Activated CD8-positive, alpha-beta memory T cell treated with anti-CD3 and anti-CD28 coated beads, Interleukin-2, amount 50 U/mL, for 48 hours (primary cell): ENCODE data around the gene SCGB1C1.

Source experiments
- DNase-seq: peaks from one replicate; pipeline ENCODE4 v3.0.0-alpha.2; 2020

The SCGB1C1 gene

GRCh38 chr11:205221-206001 is 12.5 kb downstream of the SCGB1C1 start:
- DNase-seq: peak; percentile 48

DNA sequence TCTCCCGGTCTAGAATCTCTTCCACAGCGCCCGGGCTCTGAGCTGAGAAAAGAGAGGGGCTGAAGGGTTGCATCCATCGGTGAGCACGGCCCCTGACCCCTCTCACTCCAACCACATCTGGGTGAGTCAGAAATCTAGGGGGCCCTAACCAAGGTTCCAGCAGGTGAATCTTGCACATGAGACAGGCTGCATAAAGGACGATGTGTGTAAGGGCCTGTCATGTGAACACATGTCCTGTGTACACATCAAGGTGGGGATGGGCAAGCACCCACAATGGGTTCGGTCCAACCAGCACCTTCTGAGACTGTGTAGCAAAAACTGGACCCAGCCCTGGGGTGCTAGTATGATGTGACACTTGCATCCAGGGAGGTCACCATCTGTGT is 13.1 kb downstream of the SCGB1C1 start:
- DNase-seq: peak; percentile 50

DNA sequence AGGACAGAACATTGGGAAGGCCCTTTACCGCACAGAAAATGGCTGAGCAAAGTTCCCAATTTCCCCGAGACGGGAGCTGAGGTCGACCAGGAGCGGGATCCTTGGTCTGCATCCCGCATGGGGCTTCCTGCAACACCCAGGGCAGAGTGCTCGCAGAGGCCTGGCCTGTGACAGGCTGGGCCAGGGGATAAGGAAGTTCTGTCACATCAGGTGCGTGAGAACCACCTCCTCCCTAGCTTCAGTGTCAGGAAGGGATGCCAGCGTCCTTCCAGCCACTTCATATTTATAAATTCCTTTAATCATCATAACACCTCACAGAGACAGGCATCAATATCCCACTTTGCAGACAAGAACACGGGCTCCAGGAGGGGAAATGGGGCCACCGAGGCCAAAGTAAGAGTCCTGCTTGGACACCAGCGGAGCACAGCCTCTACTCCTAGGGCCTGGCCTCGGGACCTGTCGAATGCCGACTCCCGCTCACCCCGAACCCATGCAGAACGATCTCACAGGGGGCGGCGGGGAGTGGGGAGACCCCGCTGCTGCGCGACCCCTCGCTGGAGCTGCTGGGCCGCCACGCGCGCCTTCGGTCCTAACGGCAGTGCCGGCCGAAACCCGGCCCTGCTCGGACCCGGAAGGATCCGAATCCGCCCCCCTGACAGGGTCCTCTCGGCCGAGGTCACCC is 13.8 kb downstream of the SCGB1C1 start:
- DNase-seq: peak; percentile 62

DNA sequence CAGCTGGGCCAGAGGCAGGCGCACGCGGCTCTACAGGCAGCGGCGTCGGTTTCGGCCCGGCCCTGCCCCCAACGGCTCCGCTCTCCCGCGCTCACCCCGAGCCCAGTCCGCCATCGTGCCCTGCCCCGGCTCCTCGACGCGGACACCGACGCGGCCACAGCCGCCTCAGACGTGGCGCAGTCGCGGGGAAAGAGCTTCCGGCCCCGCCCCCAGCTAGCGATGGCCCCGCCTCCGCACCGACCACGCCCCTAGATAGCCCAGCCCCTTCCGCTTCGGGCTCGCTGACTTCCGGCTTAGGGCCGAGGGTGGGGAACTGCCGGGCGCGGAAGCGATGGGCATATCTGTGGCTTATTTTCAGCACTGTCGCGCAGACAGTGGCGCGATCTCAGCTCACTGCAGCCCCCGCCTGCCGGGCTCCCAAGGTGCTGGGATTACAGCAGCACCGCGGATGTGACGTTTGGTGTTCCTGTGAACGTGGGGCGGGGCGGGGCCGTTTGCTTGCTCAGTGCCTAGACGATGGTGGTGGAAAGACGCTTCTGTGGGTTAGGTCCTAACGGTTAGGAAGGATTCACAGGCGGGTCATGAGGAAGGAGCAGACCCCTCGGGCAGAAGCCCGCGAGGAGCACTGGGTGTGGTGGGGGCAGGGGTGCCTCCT is 14.5 kb downstream of the SCGB1C1 start, which contains the start of the genes BET1L and RIC8A:
BET1L (minus strand) TSS at position 192 of the 655 bp plus-strand sequence; CDS start at position 114, 78 bp downstream.
RIC8A (plus strand) TSS at position 501 of the 655 bp plus-strand sequence. CDS start 1,147 bp downstream, outside the sequence.
- DNase-seq: peak; percentile 98

DNA sequence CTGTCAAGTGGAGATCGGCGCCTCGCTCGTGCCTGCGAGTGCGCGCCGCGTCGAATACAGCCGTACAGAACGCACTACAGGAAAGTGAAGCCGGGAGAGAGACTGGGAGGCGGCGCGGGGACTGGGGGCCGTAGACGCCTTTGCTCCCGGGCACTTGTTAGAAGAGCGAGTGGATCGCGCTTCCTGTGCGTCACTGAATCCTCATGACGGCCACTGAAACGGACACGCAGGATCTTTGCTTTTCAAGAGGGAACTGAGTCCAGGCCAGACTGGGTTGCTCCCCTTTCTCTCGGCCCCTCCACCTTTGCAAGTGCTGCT is 14.9 kb downstream of the SCGB1C1 start:
- DNase-seq: no peak

- peak; percentile 90 for DNase-seq
Observed at GRCh38 chr11:208181-208916, 15.5 kb downstream of the SCGB1C1 start.

DNA sequence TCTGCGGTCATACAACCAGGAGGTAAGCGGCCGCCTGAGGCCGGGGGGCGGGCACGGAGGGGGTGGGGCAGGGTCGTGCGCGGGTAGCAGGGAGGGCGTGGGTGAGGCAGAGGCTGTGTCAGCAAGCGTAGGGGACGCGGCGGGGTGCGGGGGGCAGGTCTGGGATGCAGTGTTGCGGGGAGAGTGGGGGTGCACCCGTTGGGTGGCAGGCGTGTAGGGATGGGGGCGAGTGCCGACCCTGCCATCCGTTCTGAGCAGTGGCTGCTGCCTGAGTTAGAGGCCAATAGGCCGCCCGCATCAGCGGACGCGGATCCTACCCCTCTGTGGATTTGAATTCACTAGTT is 16.0 kb downstream of the SCGB1C1 start:
- DNase-seq: no peak

GRCh38 chr11:209275-210121 is 16.6 kb downstream of the SCGB1C1 start:
- DNase-seq: no peak

- no peak for DNase-seq
Observed at GRCh38 chr11:210122-210802, 17.4 kb downstream of the SCGB1C1 start.

DNA sequence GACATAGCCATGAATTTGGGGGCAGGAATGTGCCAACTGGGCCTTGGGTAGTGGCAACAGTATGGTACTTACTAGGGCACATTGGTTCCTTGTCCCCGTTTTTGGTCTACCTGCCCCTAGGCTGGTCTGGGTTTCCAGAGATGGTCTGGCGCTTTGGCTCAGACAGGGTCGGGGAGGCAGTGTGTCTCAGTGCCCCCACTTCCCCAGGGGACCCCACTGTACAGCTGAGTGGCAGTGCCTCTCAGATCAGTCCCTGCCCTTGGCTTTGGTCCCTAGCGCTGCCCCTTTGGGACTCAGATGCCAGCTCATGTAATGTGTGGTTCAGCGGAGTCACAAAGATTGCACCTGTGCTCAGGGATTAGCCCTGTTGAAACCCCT is 17.9 kb downstream of the SCGB1C1 start:
- no peak for DNase-seq

GRCh38 chr11:211295-211694 is 18.4 kb downstream of the SCGB1C1 start:
- DNase-seq: no peak

- no peak for DNase-seq
Observed at GRCh38 chr11:211741-212140, 18.9 kb downstream of the SCGB1C1 start.

GRCh38 chr11:212150-213100 is 19.5 kb downstream of the SCGB1C1 start:
- DNase-seq: no peak

- DNase-seq: no peak
Observed at GRCh38 chr11:213111-213510, 20.2 kb downstream of the SCGB1C1 start.

DNA sequence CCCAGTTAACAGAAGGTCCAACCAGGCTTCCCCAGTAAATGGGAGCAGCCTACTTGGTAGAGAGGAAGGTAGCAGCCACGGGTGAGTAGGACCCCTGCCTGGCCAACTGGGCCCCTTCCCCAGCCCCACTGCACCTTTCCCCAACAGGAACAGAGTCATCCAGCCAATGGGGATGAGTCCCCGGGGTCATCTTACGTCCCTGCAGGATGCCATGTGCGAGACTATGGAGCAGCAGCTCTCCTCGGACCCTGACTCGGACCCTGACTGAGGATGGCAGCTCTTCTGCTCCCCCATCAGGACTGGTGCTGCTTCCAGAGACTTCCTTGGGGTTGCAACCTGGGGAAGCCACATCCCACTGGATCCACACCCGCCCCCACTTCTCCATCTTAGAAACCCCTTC is 21.2 kb downstream of the SCGB1C1 start:
- DNase-seq: no peak

GRCh38 chr11:215581-216037 is 22.7 kb downstream of the SCGB1C1 start:
- no peak for DNase-seq

- no peak for DNase-seq
Observed at GRCh38 chr11:216081-216974, 23.4 kb downstream of the SCGB1C1 start.

DNA sequence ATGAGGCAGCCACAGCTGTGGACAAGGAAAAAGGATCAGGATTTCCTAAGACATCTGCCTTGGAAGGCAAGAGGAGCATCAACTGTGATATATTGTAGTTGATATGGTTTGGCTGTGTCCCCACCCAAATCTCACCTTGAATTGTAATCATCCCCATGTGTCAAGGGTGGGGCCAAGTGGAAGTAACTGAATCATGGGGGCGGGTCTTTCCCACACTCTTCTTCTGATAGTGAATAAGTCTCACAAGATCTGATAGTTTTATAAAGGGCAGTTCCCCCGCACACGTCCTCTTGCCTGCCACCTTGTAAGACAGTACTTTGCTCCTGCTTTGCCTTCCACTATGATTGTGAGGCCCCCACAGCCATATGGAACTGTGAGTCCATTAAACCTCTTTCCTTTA is 24.8 kb downstream of the SCGB1C1 start:
- no peak for DNase-seq
